Esophagus muscularis mucosa (tissue), 3 donors: ENCODE results near the gene MME.

Experiments
- EP300 ChIP-seq: sonication (generic); formaldehyde crosslinking; IDR thresholded peaks from one replicate; pipeline ENCODE4 v1.6.1; 2017; ENCODE audit warnings: antibody characterized with exemption
- TF ChIP-seq, protein P1 (sequence below), 3 experiments: fragments of 200-600 bp in 2 of 3; fragments of 450-650 bp in 1 of 3; sonication (generic) in 2 of 3; IDR thresholded peaks; one replicate each; pipeline ENCODE4 v1.5.1; 2017 to 2019; ENCODE audit warnings: antibody characterized with exemption in 3 of 3, mild to moderate bottlenecking in 2 of 3, moderate library complexity in 1 of 3

DNA sequence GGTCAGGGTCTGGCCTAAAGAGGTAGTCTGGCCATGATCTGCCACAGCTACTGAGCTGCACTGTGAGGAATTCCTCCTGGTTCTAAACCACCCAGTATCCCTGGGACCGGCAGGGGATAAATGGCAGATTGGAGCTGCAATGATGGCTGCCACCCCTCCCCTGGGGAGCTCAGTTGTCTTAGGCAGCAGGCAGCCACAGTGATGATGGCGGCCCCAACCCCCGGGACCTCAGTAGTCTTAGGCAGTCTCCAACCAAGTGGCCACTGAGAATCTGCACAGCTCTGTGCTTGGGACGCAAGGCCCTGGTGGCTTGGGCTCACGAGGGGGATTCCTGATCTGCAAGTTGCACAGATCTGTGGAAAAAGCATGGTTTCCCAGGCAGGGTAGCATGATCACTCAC is 145.3 kb downstream of the MME start:
- TF ChIP-seq, protein P1, sequence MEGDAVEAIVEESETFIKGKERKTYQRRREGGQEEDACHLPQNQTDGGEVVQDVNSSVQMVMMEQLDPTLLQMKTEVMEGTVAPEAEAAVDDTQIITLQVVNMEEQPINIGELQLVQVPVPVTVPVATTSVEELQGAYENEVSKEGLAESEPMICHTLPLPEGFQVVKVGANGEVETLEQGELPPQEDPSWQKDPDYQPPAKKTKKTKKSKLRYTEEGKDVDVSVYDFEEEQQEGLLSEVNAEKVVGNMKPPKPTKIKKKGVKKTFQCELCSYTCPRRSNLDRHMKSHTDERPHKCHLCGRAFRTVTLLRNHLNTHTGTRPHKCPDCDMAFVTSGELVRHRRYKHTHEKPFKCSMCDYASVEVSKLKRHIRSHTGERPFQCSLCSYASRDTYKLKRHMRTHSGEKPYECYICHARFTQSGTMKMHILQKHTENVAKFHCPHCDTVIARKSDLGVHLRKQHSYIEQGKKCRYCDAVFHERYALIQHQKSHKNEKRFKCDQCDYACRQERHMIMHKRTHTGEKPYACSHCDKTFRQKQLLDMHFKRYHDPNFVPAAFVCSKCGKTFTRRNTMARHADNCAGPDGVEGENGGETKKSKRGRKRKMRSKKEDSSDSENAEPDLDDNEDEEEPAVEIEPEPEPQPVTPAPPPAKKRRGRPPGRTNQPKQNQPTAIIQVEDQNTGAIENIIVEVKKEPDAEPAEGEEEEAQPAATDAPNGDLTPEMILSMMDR (IDR thresholded peaks at IDR 0.05) = no peak
- TF ChIP-seq EP300 = no peak
